SH-SY5Y (cell line): Measurements from ENCODE around the gene SOX13.

ENCODE experiments used
- GATA2 ChIP-seq: IDR thresholded peaks from 2 replicates; pipeline ENCODE4 v1.6.1; 2011; ENCODE audit warnings: mild to moderate bottlenecking, low read depth, low read length
- GATA3 ChIP-seq: IDR thresholded peaks from 2 replicates; pipeline ENCODE4 v1.6.1; 2011; ENCODE audit warnings: low read depth, mild to moderate bottlenecking, low read length, moderate library complexity

DNA sequence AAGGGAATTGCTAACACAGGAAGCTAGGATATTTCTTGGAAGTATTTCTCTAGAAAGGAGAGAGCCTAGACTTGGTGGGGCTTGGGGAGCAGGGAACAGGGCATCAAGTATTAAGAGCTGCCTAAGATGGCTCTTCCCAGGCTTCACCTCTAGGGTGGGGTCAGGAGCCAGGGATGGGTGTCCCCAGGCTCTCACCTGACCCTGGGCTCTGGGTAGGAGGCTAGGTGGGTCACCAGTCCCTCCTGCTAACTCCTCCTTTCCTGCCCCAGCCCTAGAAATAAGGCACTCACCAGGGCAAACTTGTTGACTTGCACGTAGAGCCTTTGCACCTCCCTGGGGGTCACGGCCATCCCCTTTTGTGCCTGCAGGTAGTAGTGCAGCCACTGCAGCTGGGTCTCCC lies 63.9 kb downstream of the SOX13 start:
- TF ChIP-seq GATA3 (no peak), GATA2 (no peak)
